H4 (cell line): Measurements from ENCODE around the gene TTC9B. TPM values are rescaled to one million over a fixed set of nuclear protein-coding genes. Genes with fewer than 3 reads are reported as not detected.

ENCODE experiments used
- DNase-seq: peaks from one replicate; pipeline ENCODE4 v3.0.0-alpha.2; 2015; ENCODE audit warnings: low spot score
- total RNA-seq: library from RNA; depleted of rRNA; stranded (reverse); fragments of >200 nt; shearing (Covaris generic); gene quantifications from 2 replicates; pipeline ENCODE4 v1.2.3, GENCODE V29; 2014

The TTC9B gene
- total RNA-seq, 1 experiment from 2014 or later, result not detected

DNA sequence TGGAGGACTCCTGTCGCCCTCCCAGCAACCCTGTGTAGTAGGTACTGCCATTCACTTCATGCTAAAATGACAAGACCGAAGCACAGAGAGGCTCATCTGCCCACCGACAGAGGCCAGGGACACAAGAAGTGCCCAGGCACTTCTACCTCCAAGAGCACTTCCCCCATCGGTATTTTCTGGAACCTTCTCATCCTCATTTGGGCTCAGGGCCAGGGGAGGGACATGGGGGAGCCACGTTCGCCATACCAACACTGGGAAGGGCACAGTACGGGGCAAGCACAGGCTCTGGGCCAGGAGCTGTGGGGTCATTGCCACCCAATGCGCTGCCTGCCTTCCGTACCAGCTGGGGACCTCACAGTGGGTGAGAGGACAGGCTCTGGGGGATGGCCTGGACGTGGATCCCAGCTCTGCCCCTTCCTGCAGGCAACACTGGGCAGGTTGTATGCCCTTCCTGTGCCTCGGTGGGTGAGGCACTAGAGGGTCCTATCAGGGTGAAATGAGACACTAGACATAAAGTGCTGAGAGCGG lies 29.6 kb upstream of the TTC9B start:
- no peak for DNase-seq

DNA sequence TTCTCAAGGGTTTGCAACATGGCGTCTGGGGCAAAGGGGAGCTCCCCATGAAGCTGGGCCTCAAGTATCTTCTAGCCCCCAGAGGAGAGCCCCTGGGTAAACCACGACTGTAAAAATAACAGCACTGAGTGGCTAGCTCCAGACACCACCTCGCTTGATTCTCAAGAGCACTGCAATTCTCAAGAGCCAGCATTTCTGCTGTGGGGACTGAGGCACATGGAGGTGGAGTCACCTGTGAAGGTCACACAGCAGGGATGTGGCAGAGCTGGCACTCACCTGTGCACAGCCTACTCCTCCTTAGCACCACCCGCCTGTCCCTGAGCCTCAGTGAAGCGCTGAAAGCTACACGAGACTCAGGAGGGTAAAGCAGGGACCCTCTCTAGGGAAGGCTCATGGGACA lies 29.0 kb upstream of the TTC9B start:
- DNase-seq, result no peak

DNA sequence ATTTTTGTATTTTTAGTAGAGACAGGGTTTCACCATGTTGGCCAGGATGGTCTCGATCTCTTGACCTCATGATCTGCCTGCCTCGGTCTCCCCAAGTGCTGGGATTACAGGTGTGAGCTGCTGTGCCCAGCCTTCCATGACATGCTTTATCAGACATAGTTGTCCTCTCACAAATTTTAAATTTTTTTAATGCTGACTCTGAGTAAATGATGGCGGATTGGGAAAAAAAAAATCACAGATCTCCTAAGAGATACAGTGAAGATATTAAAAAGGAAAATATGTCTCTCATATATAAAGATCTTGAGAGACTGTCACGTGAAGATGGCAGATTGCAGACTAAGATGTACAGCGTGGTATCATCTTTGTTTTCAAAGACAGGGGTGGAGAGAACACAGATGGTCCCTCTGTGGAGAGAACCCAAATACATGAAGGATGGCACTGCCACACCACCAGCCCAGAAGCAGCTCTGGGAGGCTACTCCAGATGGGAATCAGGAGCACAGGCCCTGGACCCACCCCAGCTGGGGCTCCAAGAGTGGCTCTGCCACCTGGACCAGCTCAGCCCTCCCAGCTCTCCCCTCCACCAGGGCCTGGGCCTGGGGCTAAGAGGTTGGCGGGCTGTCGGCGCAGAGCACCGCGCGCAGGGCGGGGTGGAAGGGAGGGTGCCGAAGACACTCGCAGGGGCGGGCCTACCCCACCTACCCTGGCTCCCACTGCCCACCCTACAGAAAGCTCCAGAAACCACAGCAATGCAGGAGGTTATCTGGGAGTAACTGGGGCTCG lies 28.3 kb upstream of the TTC9B start:
- no peak for DNase-seq

DNA sequence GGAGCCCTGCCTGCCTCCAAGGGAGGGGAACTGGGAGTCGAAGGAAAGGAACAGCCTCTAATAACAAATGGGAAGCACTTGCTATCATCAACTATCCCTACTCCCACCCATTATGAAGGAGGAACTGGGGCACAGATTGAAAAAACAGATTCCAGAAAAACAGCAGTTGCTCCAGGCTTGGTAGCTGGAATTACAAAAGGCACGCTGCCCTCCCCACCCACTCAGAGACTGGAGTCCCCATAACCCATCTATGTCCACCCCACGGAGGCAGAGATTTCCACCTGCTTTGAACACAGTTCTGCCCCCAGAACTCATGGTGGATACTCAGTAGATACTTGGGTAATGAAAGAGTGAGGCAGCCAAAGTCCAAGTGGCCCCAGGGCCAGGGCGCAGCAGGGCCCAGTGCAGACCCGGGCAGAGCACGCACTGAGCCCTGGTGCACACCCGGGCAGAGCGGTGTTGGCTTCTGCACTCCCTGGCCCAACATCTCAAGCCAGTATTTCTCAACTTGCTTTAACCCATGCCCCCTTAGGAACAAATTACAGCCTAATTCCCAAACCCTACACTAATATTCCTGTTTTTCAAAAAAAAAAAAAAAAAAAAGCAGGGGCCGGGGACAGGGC lies 27.4 kb upstream of the TTC9B start:
- no peak for DNase-seq

DNA sequence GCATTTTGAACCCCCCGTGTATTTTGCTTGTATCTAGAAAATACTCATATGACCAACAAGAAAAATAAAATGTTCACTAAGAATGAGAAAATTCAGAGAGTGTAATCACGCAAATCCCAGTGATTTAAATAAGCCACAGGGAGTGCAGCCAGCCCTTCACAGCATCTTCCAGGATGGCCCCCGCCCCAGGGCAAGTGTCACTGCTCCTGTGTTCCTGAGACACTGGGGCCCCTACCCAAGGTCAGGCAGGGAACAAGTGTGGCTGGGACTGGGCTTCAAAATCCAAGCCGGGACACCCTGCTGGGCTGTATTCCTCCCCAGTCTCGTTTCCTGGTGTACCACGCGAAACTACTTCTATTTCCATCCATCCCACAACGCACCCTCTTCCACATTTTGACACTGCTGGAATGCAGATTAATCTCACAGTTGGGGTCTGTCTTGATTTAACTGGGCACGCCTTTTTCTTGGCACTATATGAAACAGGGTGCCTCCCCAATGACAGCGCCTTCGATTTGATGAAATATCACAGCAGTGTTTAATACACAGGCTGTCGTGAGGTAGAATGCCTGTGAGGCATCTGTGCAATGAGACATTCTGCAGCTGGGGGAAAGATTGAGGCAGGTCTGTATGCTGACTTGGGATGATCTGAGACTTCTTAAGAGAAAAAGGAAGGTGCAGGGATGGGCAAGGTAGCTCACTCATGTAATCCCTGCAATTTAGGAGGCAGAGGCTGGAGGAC lies 26.6 kb upstream of the TTC9B start:
- no peak for DNase-seq

DNA sequence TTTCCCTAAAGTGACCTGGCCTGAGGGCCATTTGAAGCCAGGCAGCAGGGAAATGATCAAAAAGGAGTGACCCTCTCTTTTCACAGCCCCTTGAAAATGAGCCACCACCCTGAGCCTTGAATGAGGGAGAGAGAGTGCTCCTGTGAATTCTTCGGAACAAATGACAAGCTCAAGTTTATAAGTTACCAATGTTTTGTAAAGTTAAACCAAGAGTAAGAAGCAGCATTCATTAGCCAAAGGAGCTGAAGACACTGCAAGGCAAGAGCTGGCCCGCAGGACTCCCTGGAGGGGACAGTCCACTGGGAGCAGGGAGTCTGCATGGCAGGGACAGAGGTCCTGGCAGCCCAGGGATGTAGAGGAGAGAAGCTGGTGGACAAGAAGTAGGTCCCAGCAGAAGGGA lies 25.0 kb upstream of the TTC9B start:
- DNase-seq, result no peak

DNA sequence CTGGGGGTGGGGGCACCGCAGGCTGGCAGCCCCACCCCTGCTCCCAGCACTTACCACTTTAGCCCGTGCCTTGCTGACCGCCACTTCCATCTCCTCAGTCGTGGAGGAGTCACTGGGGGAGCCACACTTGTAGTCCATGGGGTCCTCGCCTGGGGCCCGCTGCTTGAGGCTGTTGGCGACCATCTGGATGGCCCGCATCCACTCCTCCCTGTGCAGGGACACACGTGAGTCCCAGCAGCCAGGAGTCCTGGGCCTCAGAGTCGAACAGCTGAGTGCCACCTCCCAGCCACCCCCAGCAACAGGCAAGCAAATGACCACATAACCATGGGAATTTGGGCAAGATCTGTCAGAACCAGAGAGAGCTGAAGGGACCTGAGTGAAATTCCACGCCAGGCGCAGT lies 24.3 kb upstream of the TTC9B start:
- no peak for DNase-seq

DNA sequence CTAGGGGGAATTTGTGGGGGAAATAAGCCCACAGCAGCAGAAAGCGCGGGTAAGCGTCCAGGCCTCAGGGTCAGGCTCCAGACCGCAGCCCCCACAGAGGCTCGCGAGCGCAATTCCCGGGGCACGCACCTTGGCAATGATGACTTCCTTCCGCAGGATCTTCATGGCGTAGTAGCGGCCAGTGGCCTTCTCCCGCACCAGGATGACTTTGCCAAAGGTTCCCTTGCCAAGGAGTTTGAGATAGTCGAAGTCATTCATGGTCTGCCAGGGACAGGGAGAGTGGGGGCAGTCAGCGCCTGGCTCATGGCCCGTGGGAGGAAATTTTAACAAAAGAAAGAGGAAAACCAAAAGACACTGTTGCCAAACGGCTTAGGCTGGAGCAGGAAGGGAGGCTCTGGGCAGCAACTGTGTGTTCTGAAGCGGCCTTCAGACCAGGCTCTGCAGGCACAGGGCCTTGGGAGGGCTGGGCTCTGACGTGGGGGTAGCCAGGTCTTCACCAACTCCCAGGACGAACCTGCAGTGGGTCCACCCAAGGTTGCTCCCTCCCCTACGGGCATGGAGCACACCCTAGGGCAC lies 23.7 kb upstream of the TTC9B start:
- DNase-seq, result no peak

DNA sequence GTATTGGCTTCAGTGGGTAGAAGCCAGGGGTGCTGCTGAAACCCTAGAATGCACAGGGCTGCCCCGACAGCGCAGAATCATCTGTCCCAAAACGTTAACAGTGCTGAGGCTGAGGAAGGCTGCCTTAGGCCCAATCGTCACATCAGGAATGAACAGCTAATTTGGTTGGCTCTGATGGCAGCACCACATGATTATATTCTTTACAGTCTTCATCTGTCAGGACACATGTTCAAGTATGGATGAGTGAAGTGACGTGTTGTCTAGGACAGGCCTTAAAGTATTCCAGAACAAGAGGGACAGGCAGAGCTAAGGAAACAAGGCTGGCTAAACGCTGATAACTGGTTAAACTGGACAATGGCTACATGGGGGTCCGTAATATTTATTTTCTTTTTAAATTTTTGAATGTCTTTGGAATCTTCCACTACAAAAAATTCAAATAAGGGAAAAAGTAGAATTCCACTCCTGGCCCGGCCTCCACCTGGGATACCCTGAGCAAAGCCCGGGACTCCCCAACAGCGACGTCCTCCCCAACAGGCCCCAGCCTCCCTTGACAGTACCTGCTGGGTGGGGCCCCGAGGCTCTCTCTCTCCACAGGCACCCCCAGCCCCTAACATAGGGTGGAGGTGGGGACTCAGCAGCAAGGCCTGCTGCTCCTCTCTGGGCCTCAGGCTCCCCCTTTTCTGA lies 23.1 kb upstream of the TTC9B start:
- DNase-seq, result no peak

DNA sequence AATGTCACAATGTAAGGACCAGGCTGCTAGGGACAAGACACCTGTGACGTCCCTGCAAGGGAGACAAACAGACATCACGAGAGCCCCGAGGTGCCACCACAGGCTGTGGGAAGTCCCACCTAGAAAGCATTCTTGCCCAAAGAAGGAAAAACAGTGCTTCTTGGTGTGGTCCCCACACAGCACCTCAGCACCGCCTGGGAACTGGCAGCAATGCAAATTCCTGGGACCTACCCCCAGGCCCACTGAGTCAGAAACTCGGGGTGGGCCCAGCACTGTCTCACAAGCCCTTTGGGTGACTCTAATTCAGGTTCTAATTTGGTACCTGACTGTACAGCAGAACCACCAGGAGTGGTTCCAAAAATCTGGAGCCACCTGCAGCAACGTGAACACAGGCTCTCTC lies 22.1 kb upstream of the TTC9B start:
- no peak for DNase-seq

DNA sequence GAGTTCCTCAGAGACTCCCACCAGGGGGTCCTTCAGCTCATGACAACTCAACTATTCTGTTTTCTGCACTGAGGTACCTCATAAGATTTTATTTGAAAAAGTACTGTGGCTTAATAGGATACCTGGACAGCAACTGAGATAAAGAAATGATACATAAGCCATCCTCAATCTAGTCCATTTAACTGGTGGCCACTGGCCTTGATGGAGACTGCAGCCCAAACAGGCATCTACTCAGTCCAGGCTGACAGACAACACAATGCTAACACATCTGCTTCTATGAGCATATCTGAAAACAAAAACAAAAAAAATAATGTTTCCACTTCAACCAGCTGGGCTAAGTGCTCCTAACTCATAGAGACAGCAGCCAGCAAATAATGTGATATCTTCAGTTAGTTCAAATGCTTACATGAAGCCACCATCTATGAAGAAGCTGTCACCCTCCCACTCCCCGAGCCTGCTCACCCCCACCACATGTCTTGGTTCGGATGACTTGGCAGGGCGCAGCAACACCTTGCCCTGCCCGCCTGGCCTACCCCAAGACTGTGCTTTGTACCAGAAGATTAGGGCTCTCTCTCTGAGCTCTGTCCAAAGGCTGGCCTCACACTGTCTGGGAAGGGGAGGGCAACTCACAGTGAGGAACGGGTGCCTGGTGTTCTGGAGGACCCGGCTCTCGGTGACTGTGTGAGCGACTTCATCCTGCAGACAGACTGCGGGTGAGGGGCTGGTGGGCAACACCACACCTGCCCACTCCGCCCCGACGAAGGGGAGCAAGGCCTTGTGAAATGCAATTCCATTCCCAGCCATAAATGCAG lies 21.4 kb upstream of the TTC9B start:
- DNase-seq, result no peak

DNA sequence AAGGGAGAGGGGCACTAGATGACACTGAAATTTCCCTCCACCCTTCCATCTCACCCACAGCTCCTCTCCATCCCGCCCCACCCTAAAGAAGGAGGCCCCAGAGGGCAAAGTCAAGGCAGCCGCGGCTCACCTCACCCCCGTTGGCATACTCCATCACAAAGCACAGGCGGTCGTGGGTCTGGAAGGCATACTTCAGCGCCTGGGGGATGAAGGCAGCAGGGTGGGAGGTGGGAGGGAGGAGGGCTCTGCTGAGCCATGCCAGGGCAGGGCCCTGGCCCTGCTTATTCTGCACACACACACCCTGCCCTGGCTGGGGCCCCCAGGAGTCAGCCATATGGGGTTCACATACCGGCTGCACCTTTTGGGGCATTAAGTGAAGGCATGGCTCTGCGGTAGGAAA lies 20.6 kb upstream of the TTC9B start:
- no peak for DNase-seq

DNA sequence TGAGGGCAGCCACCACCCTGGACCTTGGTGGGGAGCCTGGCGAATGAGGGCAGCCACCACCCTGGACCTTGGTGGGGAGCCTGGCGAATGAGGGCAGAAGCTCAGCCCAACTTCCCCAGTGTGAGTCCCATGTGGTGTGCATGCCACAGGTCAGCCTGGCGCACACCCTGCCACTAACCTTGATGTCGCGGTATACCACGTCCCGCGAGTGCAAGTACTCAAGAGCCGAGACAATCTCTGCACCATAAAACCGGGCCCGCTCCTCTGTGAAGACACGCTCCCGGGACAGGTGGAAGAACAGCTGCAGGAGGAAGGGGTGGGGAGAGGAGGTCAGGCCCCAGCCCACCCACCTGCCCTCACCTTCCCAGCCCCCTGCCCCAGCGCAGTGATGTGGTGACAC lies 19.6 kb upstream of the TTC9B start:
- DNase-seq, result no peak

DNA sequence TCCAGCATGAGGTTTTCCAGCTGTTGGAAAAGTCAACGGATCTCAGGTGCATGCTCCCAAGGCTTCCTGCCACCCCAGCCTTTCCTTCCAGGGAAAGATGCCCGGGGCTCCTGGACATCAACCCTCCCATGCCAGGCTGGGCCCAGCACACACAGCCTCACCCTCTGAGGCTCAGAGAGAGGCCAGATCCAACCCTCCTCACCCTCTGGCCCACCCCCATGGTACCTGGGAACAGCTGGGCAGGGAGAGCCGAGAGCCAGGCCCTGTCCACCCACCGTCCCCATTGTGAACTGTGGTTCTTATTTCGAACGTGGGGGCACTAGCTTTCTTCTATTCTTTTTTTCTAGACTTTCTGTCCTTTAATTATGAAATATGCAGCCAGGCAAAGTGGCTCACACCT lies 18.2 kb upstream of the TTC9B start:
- no peak for DNase-seq

DNA sequence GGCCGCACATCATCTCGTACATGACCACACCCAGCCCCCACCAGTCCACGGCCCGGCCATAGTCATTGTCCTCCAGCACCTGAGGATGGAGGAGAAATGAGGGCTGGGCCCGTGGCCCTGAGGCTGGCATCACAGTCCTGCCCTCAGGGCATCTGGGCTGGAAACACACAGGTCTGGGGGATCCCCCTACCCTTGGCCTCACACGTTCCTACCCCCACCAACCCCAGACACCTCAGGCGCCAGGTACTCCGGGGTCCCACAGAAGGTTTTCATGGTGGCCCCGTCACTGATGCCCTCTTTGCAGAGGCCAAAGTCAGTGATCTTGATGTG lies 17.8 kb upstream of the TTC9B start:
- no peak for DNase-seq

DNA sequence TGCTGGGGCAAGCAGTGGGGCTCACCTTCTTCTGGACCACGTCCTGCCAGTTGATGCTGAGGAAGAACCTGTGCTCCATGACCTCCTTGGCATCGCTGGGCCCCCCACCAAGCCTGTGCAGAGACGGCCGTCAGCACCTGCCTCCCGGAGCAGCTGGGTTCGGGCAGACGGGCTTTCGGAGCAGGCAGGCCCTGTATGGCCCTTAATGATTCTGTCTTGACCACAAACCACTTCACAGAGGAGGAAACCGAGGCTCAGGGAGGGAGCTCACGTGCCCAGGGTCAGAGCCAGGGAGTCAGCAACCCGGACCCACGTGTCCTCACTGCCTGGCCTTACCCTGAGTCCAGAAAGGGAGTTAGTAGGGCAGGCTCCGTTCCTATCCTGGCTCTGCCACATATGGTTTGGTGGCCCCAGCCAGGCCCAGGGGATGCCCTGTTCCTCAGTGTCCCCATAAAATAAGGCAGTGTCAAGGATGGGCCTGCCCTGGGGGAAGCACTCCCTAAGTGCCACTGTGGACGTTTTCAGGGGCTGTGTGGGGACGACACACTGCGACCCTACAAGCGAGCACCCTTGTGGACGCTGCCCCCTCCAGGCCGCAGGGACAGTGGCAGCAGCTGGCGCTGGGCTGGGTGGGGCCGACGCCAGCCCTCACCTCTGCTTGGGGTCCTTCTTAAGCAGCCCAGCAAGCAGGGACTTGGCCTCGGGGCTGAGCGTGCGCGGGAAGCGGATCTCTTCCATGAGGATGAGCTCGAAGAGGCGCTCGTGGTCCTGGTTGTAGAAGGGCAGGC lies 17.2 kb upstream of the TTC9B start:
- no peak for DNase-seq

DNA sequence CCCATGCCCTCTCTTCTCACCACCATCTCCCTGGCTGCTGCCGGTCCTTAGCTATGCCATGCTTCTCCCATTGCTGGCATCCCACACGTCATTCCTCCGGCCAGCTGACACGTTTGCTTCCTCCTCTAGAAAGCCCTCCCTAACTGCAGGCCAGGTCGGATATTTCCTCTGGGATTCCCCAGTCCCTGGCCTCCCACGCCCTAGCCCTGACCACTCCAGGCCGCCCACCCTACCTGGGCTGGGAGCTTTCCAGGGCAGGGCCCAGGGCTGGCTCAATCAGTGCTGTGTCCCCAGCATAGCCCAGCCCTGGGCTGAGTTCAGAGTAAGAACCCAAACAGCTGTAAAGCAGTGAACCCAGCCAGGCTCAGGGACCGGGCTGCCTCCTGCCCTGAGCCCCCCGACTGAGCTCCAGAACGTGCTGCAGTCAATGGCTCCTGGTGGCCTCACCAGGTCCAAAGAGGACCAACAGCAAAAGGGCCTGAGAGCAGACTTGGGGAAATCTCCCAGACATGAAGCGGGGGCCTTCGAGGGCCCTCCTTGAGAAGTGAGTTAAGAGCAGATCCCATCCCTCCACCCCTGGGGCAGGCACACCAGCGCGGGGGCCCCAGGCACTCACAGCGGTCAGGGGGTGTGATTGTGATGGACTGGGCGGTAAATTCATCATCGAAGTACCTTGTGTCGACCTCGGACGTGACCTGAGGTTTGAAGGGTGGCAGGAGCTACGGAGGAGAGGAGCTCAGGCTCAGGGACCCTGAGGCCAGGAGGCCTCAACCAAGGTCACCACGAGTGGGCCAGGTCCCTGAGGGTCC lies 16.4 kb upstream of the TTC9B start:
- no peak for DNase-seq

DNA sequence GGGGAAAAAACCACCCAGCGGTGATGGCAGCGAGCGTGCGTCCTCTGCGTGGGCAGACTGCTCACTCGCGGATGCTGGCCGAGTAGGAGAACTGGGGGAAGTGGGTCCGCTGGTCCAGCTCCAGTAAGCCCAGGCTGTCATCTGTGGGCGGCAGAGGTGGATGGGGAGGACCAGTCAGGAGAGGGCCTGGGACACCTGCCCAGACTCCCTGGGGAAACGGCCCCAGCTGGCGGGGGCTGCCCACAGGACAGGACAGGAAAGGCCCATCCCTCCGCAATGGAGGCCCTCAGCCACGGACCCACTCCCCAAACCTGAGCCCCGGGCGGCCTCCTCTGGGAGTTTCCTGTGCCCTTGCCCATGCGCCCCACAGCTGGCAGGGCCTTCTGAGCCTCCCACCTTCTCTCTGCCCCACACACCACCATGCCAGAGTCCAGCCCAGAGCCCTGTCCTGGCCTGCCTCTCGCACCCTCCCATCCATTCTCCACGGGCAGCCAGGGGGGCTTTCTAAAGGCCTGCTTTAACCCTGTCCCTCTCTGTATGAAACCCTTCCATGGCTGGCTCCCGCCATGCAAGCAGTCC lies 15.7 kb upstream of the TTC9B start:
- no peak for DNase-seq
